Hepatocyte (in vitro differentiated cells): ENCODE results near the gene FXR1. TPM values are rescaled to one million over a fixed set of nuclear protein-coding genes. Genes with fewer than 3 reads are reported as not detected.

Experiments used
- DNase-seq: peaks from one replicate; pipeline ENCODE4 v3.0.0-alpha.2; 2016; ENCODE audit warnings: low spot score
- H2AFZ ChIP-seq: fragments of 200-600 bp; sonication (generic); 2 replicates; pipeline ENCODE4 v1.6.0; 2016; ENCODE audit warnings: antibody characterized with exemption, mild to moderate bottlenecking
- H3K27ac ChIP-seq: fragments of 200-600 bp; sonication (generic); 2 replicates; pipeline ENCODE4 v1.5.1; 2016; ENCODE audit warnings: mild to moderate bottlenecking
- H3K27me3 ChIP-seq: fragments of 200-600 bp; sonication (generic); 2 replicates; pipeline ENCODE4 v1.6.1; 2016
- H3K36me3 ChIP-seq: fragments of 200-600 bp; sonication (generic); replicated peaks from 2 replicates; pipeline ENCODE4 v1.5.1; 2016; ENCODE audit warnings: low read depth; ENCODE audit not compliant: insufficient read depth
- H3K4me1 ChIP-seq: fragments of 200-600 bp; sonication (generic); 2 replicates; pipeline ENCODE4 v1.5.1; 2016; ENCODE audit warnings: mild to moderate bottlenecking, moderate library complexity; ENCODE audit not compliant: insufficient read depth
- H3K4me2 ChIP-seq: fragments of 200-600 bp; sonication (generic); 2 replicates; pipeline ENCODE4 v1.6.0; 2016
- H3K4me3 ChIP-seq: fragments of 200-600 bp; sonication (generic); 2 replicates; pipeline ENCODE4 v1.5.1; 2016; ENCODE audit warnings: mild to moderate bottlenecking
- H3K79me2 ChIP-seq: fragments of 200-600 bp; sonication (generic); 2 replicates; pipeline ENCODE4 v1.6.0; 2017; ENCODE audit warnings: mild to moderate bottlenecking
- H3K9me2 ChIP-seq: fragments of 200-600 bp; sonication (generic); replicated peaks from 2 replicates; pipeline ENCODE4 v1.6.0; 2017; ENCODE audit warnings: mild to moderate bottlenecking; ENCODE audit not compliant: insufficient read depth
- H3K9me3 ChIP-seq: fragments of 200-600 bp; sonication (generic); 2 replicates; pipeline ENCODE4 v1.5.1; 2016; ENCODE audit warnings: low read depth, mild to moderate bottlenecking
- H4K20me1 ChIP-seq: fragments of 200-600 bp; sonication (generic); 2 replicates; pipeline ENCODE4 v1.6.0; 2016; ENCODE audit warnings: mild to moderate bottlenecking; ENCODE audit not compliant: insufficient read depth, poor library complexity, severe bottlenecking
- CTCF ChIP-seq: fragments of 200-600 bp; sonication (generic); IDR thresholded peaks from 2 replicates; pipeline ENCODE4 v1.5.1; 2016; ENCODE audit warnings: antibody characterized with exemption, mild to moderate bottlenecking; ENCODE audit not compliant: poor library complexity
- EZH2 ChIP-seq: fragments of 200-600 bp; sonication (generic); IDR thresholded peaks from 2 replicates; pipeline ENCODE4 v1.6.1; 2016; ENCODE audit warnings: antibody characterized with exemption, mild to moderate bottlenecking, borderline replicate concordance
- EZH2phosphoT487 ChIP-seq: fragments of 200-600 bp; sonication (generic); IDR thresholded peaks from one replicate; pipeline ENCODE4 v1.6.1; 2018; ENCODE audit warnings: antibody characterized with exemption, mild to moderate bottlenecking, low read depth, moderate library complexity; ENCODE audit not compliant: unreplicated experiment, severe bottlenecking
- WGBS: methylation state at CpG from one replicate; pipeline ENCODE4 v1.1.6; 2016; ENCODE audit warnings: low lambda C conversion rate; ENCODE audit errors: missing lambda C conversion rate; 5-methylcytosine and 5-hydroxymethylcytosine counted together
- polyA plus RNA-seq: library from polyadenylated mRNA; unstranded; fragments of >200 nt; fragmentation: Nextera tagmentation; extraction: Ambion mirVana; gene quantifications from 2 replicates; pipeline ENCODE4 v1.2.1, GENCODE V29; 2016
- total RNA-seq: library from RNA; depleted of rRNA; stranded (reverse); fragments of >200 nt; gene quantifications from 2 replicates; pipeline ENCODE4 v1.2.3, GENCODE V29; 2014

The FXR1 gene
- total and polyA plus RNA-seq, 2 experiments from 2014 or later = 48.4 to 105 TPM

- WGBS = 98% methylated on average over 5 of the region's 5 CpGs
- Histone ChIP-seq H3K4me1 (no peaks in the 10 kb centered on the region), H3K27ac (no peak overlapping the region), H4K20me1 (peaks cover 99% of the 10 kb centered on the region), H3K9me2 (no peaks in the 10 kb centered on the region), H3K4me2 (no peak overlapping the region), H3K79me2 (peaks cover 100% of the 10 kb centered on the region), H3K27me3 (no peaks in the 10 kb centered on the region), H3K9me3 (no peaks in the 10 kb centered on the region), H3K36me3 (no peaks in the 10 kb centered on the region), H3K4me3 (no peak overlapping the region), H2AFZ (no peak overlapping the region)
- no peak for DNase-seq
- TF ChIP-seq CTCF (no peak), EZH2phosphoT487 (no peak), EZH2 (no peak)
Measured at GRCh38 chr3:180929376-180929775, 16.9 kb downstream of the FXR1 start.

GRCh38 chr3:180930526-180930925 is 18.1 kb downstream of the FXR1 start:
- no peak for DNase-seq
- WGBS = 96% methylated on average over 4 of the region's 4 CpGs
- peaks cover 98% of the 10 kb centered on the region for H4K20me1 ChIP-seq
- H3K27ac ChIP-seq = no peak overlapping the region
- H3K36me3 ChIP-seq = no peaks in the 10 kb centered on the region
- no peaks in the 10 kb centered on the region for H3K27me3 ChIP-seq
- no peaks in the 10 kb centered on the region for H3K9me3 ChIP-seq
- H3K9me2 ChIP-seq = no peaks in the 10 kb centered on the region
- H3K4me3 ChIP-seq = no peak overlapping the region
- H3K4me2 ChIP-seq = no peak overlapping the region
- TF ChIP-seq EZH2phosphoT487 (no peak), CTCF (no peak), EZH2 (no peak)
- no peaks in the 10 kb centered on the region for H3K4me1 ChIP-seq
- peaks cover 100% of the 10 kb centered on the region for H3K79me2 ChIP-seq
- no peak overlapping the region for H2AFZ ChIP-seq

- no peak overlapping the region for H2AFZ ChIP-seq
- no peaks in the 10 kb centered on the region for H3K9me3 ChIP-seq
- TF ChIP-seq EZH2 (no peak), EZH2phosphoT487 (no peak), CTCF (no peak)
- H3K4me1 ChIP-seq = no peaks in the 10 kb centered on the region
- H3K27me3 ChIP-seq = no peaks in the 10 kb centered on the region
- H3K4me2 ChIP-seq = no peak overlapping the region
- H4K20me1 ChIP-seq = peaks cover 95% of the 10 kb centered on the region
- DNase-seq = no peak
- WGBS = 88% methylated on average over 1 of the region's 1 CpG
- peaks cover 100% of the 10 kb centered on the region for H3K79me2 ChIP-seq
- H3K27ac ChIP-seq = no peak overlapping the region
- no peaks in the 10 kb centered on the region for H3K36me3 ChIP-seq
- H3K4me3 ChIP-seq = no peak overlapping the region
- no peaks in the 10 kb centered on the region for H3K9me2 ChIP-seq
Measured at GRCh38 chr3:180932819-180933218, 20.3 kb downstream of the FXR1 start.

GRCh38 chr3:180934638-180935037 is 22.2 kb downstream of the FXR1 start:
- WGBS = 98% methylated on average over 1 of the region's 1 CpG
- Histone ChIP-seq H3K36me3 (no peaks in the 10 kb centered on the region), H3K9me3 (no peaks in the 10 kb centered on the region), H2AFZ (no peak overlapping the region), H3K27me3 (no peaks in the 10 kb centered on the region), H3K4me1 (no peaks in the 10 kb centered on the region), H4K20me1 (peaks cover 84% of the 10 kb centered on the region), H3K4me3 (no peak overlapping the region), H3K4me2 (no peak overlapping the region), H3K27ac (no peak overlapping the region), H3K9me2 (no peaks in the 10 kb centered on the region), H3K79me2 (peaks cover 100% of the 10 kb centered on the region)
- DNase-seq = no peak
- TF ChIP-seq EZH2 = no peak
- no peak for TF ChIP-seq CTCF
- no peak for TF ChIP-seq EZH2phosphoT487
